HepG2 (cell line): ENCODE data around the gene ZNF132. TPM values are rescaled to one million over a fixed set of nuclear protein-coding genes. Genes with fewer than 3 reads are reported as not detected.

Experiments
- NFYC ChIP-seq: IDR thresholded peaks from 2 replicates; pipeline ENCODE4 v1.6.1; 2016; ENCODE audit warnings: missing genetic modification reagents, missing compliant biosample characterization
- SIN3A ChIP-seq: IDR thresholded peaks from 2 replicates; pipeline ENCODE4 v1.6.1; 2011; ENCODE audit warnings: low read depth, mild to moderate bottlenecking, control low read depth, low read length, borderline replicate concordance
- SNRNP70 ChIP-seq: fragments of 200-400 bp; formaldehyde crosslinking; IDR thresholded peaks from 2 replicates; pipeline ENCODE4 v1.6.1; 2017; ENCODE audit warnings: mild to moderate bottlenecking, low read depth, low read length, moderate library complexity
- ZFP36L1 ChIP-seq: sonication (generic); formaldehyde crosslinking; IDR thresholded peaks from 2 replicates; pipeline ENCODE4 v1.8.0; 2022; ENCODE audit warnings: mild to moderate bottlenecking, missing genetic modification reagents, moderate library complexity
- ZNF124 ChIP-seq: sonication (generic); formaldehyde crosslinking; IDR thresholded peaks from 2 replicates; pipeline ENCODE4 v1.4.0; 2020; ENCODE audit warnings: missing genetic modification reagents
- ZNF280B ChIP-seq: sonication (generic); formaldehyde crosslinking; IDR thresholded peaks from 2 replicates; pipeline ENCODE4 v1.5.0; 2020; ENCODE audit warnings: missing genetic modification reagents, mild to moderate bottlenecking, borderline replicate concordance
- ZNF30 ChIP-seq: sonication (generic); formaldehyde crosslinking; IDR thresholded peaks from 2 replicates; pipeline ENCODE4 v1.5.0; 2020; ENCODE audit warnings: mild to moderate bottlenecking, missing genetic modification reagents
- ZNF331 ChIP-seq: sonication (generic); formaldehyde crosslinking; IDR thresholded peaks from 2 replicates; pipeline ENCODE4 v1.4.0; 2020; ENCODE audit warnings: missing genetic modification reagents
- ZNF354B ChIP-seq: sonication (generic); formaldehyde crosslinking; IDR thresholded peaks from 2 replicates; pipeline ENCODE4 v1.8.0; 2022; ENCODE audit warnings: mild to moderate bottlenecking, missing genetic modification reagents
- ZNF589 ChIP-seq: sonication (generic); formaldehyde crosslinking; conservative IDR thresholded peaks from 2 replicates; pipeline ENCODE4 v1.8.0; 2022; ENCODE audit warnings: mild to moderate bottlenecking, moderate library complexity, missing genetic modification reagents
- ZNF609 ChIP-seq: sonication (generic); formaldehyde crosslinking; IDR thresholded peaks from 2 replicates; pipeline ENCODE4 v1.4.0; 2020; ENCODE audit warnings: mild to moderate bottlenecking, missing genetic modification reagents, borderline replicate concordance
- ZNF839 ChIP-seq: sonication (generic); formaldehyde crosslinking; IDR thresholded peaks from 2 replicates; pipeline ENCODE4 v1.4.0; 2020; ENCODE audit warnings: missing genetic modification reagents, mild to moderate bottlenecking, borderline replicate concordance
- ZSCAN21 ChIP-seq: sonication (generic); formaldehyde crosslinking; IDR thresholded peaks from 2 replicates; pipeline ENCODE4 v1.8.0; 2022; ENCODE audit warnings: mild to moderate bottlenecking, missing genetic modification reagents, moderate library complexity, borderline replicate concordance
- polyA plus RNA-seq, 8 experiments: library from polyadenylated mRNA; depleted of rRNA in 3 of 8; stranded (reverse) in 7 of 8; unstranded in 1 of 8; fragments of >200 nt; fragmentation: Illumina TruSeq in 4 of 8; extraction: Trizol in 4 of 8; gene quantifications; 2 replicates each; pipeline versions ENCODE4 v1.2.1 to v1.2.3, GENCODE V29; 2011 to 2016; ENCODE audit warnings: low read depth in 4 of 8, missing spikeins in 1 of 8, mixed read lengths in 1 of 8; ENCODE audit not compliant: insufficient read depth in 1 of 8
- total RNA-seq, 5 experiments: library from RNA; depleted of rRNA; stranded (reverse); fragments of >200 nt; fragmentation: Illumina TruSeq; extraction: Trizol; gene quantifications; 2 replicates each; pipeline ENCODE4 v1.2.3, GENCODE V29; 2016; ENCODE audit warnings: low read depth in 1 of 5
- TF ChIP-seq, protein P1 (sequence below): sonication (generic); formaldehyde crosslinking; IDR thresholded peaks from 2 replicates; pipeline ENCODE4 v1.4.0; 2020; ENCODE audit warnings: missing genetic modification reagents
- TF ChIP-seq, protein P2 (sequence below): IDR thresholded peaks from 2 replicates; pipeline ENCODE4 v1.4.0; 2020; ENCODE audit warnings: mild to moderate bottlenecking, missing genetic modification reagents

The ZNF132 gene
- total and polyA plus RNA-seq, 2 of the 13 experiments (the other 11 are each of a cell fraction or from before 2014, with no cell fraction given): not detected

- TF ChIP-seq ZNF839 (CRISPR knock-in tag) (0 out of 2 replicates have a peak, but pooled peaks have one; percentile 32), NFYC (CRISPR knock-in tag) (peak; percentile 95), SIN3A (peak; percentile 93), ZNF589 (CRISPR knock-in tag) (no peak; the same call in 1 of the 2 replicates), ZNF354B (CRISPR knock-in tag) (peak; percentile 85; the same call in 1 of the 2 replicates), ZNF30 (CRISPR knock-in tag) (no peak), ZSCAN21 (CRISPR knock-in tag) (peak; percentile 28; the same call in 1 of the 2 replicates), ZNF280B (CRISPR knock-in tag) (peak; percentile 59; the same call in 1 of the 2 replicates), SNRNP70 (no peak), ZNF124 (CRISPR knock-in tag) (no peak; the same call in 1 of the 2 replicates), ZNF331 (CRISPR knock-in tag) (peak; percentile 26; the same call in 1 of the 2 replicates), ZNF609 (peak; percentile 26; the same call in 1 of the 2 replicates), ZFP36L1 (CRISPR knock-in tag) (no peak)
- TF ChIP-seq, protein P1, sequence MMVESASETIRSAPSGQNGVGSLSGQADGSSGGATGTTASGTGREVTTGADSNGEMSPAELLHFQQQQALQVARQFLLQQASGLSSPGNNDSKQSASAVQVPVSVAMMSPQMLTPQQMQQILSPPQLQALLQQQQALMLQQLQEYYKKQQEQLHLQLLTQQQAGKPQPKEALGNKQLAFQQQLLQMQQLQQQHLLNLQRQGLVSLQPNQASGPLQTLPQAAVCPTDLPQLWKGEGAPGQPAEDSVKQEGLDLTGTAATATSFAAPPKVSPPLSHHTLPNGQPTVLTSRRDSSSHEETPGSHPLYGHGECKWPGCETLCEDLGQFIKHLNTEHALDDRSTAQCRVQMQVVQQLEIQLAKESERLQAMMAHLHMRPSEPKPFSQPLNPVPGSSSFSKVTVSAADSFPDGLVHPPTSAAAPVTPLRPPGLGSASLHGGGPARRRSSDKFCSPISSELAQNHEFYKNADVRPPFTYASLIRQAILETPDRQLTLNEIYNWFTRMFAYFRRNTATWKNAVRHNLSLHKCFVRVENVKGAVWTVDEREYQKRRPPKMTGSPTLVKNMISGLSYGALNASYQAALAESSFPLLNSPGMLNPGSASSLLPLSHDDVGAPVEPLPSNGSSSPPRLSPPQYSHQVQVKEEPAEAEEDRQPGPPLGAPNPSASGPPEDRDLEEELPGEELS (CRISPR knock-in tag): peak; percentile 12; the same call in 1 of the 2 replicates
- TF ChIP-seq, protein P2, sequence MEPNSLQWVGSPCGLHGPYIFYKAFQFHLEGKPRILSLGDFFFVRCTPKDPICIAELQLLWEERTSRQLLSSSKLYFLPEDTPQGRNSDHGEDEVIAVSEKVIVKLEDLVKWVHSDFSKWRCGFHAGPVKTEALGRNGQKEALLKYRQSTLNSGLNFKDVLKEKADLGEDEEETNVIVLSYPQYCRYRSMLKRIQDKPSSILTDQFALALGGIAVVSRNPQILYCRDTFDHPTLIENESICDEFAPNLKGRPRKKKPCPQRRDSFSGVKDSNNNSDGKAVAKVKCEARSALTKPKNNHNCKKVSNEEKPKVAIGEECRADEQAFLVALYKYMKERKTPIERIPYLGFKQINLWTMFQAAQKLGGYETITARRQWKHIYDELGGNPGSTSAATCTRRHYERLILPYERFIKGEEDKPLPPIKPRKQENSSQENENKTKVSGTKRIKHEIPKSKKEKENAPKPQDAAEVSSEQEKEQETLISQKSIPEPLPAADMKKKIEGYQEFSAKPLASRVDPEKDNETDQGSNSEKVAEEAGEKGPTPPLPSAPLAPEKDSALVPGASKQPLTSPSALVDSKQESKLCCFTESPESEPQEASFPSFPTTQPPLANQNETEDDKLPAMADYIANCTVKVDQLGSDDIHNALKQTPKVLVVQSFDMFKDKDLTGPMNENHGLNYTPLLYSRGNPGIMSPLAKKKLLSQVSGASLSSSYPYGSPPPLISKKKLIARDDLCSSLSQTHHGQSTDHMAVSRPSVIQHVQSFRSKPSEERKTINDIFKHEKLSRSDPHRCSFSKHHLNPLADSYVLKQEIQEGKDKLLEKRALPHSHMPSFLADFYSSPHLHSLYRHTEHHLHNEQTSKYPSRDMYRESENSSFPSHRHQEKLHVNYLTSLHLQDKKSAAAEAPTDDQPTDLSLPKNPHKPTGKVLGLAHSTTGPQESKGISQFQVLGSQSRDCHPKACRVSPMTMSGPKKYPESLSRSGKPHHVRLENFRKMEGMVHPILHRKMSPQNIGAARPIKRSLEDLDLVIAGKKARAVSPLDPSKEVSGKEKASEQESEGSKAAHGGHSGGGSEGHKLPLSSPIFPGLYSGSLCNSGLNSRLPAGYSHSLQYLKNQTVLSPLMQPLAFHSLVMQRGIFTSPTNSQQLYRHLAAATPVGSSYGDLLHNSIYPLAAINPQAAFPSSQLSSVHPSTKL: 0 out of 2 replicates have a peak, but pooled peaks have one; percentile 12
Observed at GRCh38 chr19:58408152-58409009, 31.6 kb downstream of the ZNF132 start, which contains the start of gene ZNF584 (continued).
